H9 (cell line): ENCODE data around the gene KCNAB1. TPM values are rescaled to one million over a fixed set of nuclear protein-coding genes. Genes with fewer than 3 reads are reported as not detected.

ENCODE experiments used
- DNase-seq: peaks from one replicate; pipeline ENCODE4 v3.0.0-alpha.2; 2017
- H2AFZ ChIP-seq: one replicate; pipeline ENCODE4 v1.6.1; 2013; ENCODE audit warnings: mild to moderate bottlenecking, low read length, control low read depth, moderate library complexity
- H2AK5ac ChIP-seq: 2 replicates; pipeline ENCODE4 v1.6.1; 2013; ENCODE audit warnings: low read length, control low read depth, mixed read lengths; ENCODE audit not compliant: insufficient read length
- H2BK120ac ChIP-seq: one replicate; pipeline ENCODE4 v1.6.1; 2013; ENCODE audit warnings: low read depth, mild to moderate bottlenecking, low read length, control low read depth, inconsistent platforms; ENCODE audit not compliant: poor library complexity, severe bottlenecking
- H2BK12ac ChIP-seq: 2 replicates; pipeline ENCODE4 v1.6.1; 2013; ENCODE audit warnings: low read length, control low read depth, mixed read lengths, low read depth; ENCODE audit not compliant: insufficient read length
- H2BK15ac ChIP-seq: 2 replicates; pipeline ENCODE4 v1.6.1; 2013; ENCODE audit warnings: low read depth, low read length, control low read depth
- H2BK20ac ChIP-seq: one replicate; pipeline ENCODE4 v1.6.1; 2013; ENCODE audit warnings: low read depth, mild to moderate bottlenecking, low read length, control low read depth, inconsistent platforms; ENCODE audit not compliant: poor library complexity, severe bottlenecking
- H2BK5ac ChIP-seq: 2 replicates; pipeline ENCODE4 v1.6.1; 2013; ENCODE audit warnings: low read length, control low read depth, mixed read lengths; ENCODE audit not compliant: insufficient read length
- H3K14ac ChIP-seq: 2 replicates; pipeline ENCODE4 v1.6.1; 2013; ENCODE audit warnings: low read length, control low read depth; ENCODE audit not compliant: insufficient read depth
- H3K18ac ChIP-seq: 2 replicates; pipeline ENCODE4 v1.6.1; 2013; ENCODE audit warnings: low read depth, mild to moderate bottlenecking, mixed read lengths, low read length, control low read depth; ENCODE audit not compliant: insufficient read length
- H3K23ac ChIP-seq: 2 replicates; pipeline ENCODE4 v1.6.1; 2013; ENCODE audit warnings: low read length, control low read depth, mixed read lengths, low read depth; ENCODE audit not compliant: insufficient read length
- H3K23me2 ChIP-seq: 2 replicates; pipeline ENCODE4 v1.6.1; 2013; ENCODE audit warnings: low read depth, mild to moderate bottlenecking, mixed read lengths, low read length, control low read depth; ENCODE audit not compliant: insufficient read length, poor library complexity, severe bottlenecking
- H3K27ac ChIP-seq: 2 replicates; pipeline ENCODE4 v1.5.1; 2013; ENCODE audit warnings: low read length, control low read depth, mixed read lengths, low read depth; ENCODE audit not compliant: insufficient read length
- H3K27me3 ChIP-seq: 2 replicates; pipeline ENCODE4 v1.6.1; 2013; ENCODE audit warnings: low read length, control low read depth, inconsistent platforms; ENCODE audit not compliant: insufficient read depth
- H3K4ac ChIP-seq: 2 replicates; pipeline ENCODE4 v1.6.1; 2013; ENCODE audit warnings: low read depth, mild to moderate bottlenecking, control low read depth, inconsistent platforms, low read length, moderate library complexity
- H3K4me1 ChIP-seq: 2 replicates; pipeline ENCODE4 v1.6.1; 2013; ENCODE audit warnings: low read length, control low read depth, inconsistent platforms; ENCODE audit not compliant: insufficient read depth
- H3K4me2 ChIP-seq: 2 replicates; pipeline ENCODE4 v1.6.1; 2013; ENCODE audit warnings: low read length, control low read depth, mixed read lengths; ENCODE audit not compliant: insufficient read length, insufficient read depth
- H3K56ac ChIP-seq: 2 replicates; pipeline ENCODE4 v1.6.1; 2013; ENCODE audit warnings: low read depth, mild to moderate bottlenecking, mixed read lengths, low read length, control low read depth; ENCODE audit not compliant: insufficient read length
- H3K79me1 ChIP-seq: 2 replicates; pipeline ENCODE4 v1.6.1; 2013; ENCODE audit warnings: low read depth, mild to moderate bottlenecking, moderate library complexity, low read length, control low read depth, inconsistent platforms; ENCODE audit not compliant: insufficient read depth, poor library complexity, severe bottlenecking
- H3K79me2 ChIP-seq: 2 replicates; pipeline ENCODE4 v1.6.1; 2013; ENCODE audit warnings: low read length, control low read depth, inconsistent platforms; ENCODE audit not compliant: insufficient read depth
- H3K9ac ChIP-seq: 2 replicates; pipeline ENCODE4 v1.6.1; 2013; ENCODE audit warnings: low read length, control low read depth, mixed read lengths; ENCODE audit not compliant: insufficient read length; ENCODE audit errors: extremely low read depth
- H3K9me3 ChIP-seq: one replicate; pipeline ENCODE4 v1.6.1; 2013; ENCODE audit warnings: low read depth, low read length, inconsistent platforms; ENCODE audit not compliant: control insufficient read depth
- H3T11ph ChIP-seq: one replicate; pipeline ENCODE4 v1.6.1; 2013; ENCODE audit warnings: mild to moderate bottlenecking, low read length, control low read depth, inconsistent platforms
- H4K20me1 ChIP-seq: one replicate; pipeline ENCODE4 v1.6.1; 2013; ENCODE audit not compliant: control insufficient read depth, insufficient read length, insufficient read depth
- H4K5ac ChIP-seq: 2 replicates; pipeline ENCODE4 v1.6.1; 2013; ENCODE audit warnings: low read depth, mild to moderate bottlenecking, mixed read lengths, low read length, control low read depth; ENCODE audit not compliant: insufficient read length
- H4K8ac ChIP-seq: replicated peaks from 2 replicates; pipeline ENCODE4 v1.6.1; 2013; ENCODE audit warnings: low read length, control low read depth, mixed read lengths, low read depth; ENCODE audit not compliant: insufficient read length
- H4K91ac ChIP-seq: 2 replicates; pipeline ENCODE4 v1.6.1; 2013; ENCODE audit warnings: low read depth, mild to moderate bottlenecking, moderate library complexity, mixed read lengths, low read length, control low read depth; ENCODE audit not compliant: insufficient read length
- H3K27ac Mint-ChIP-seq, 3 experiments: 2 replicates in 2 of 3; 3 replicates in 1 of 3; pipeline ENCODE4 v1.8.0; 2020 to 2021; ENCODE audit warnings: mixed read lengths in 3 of 3, mild to moderate bottlenecking in 1 of 3, moderate library complexity in 1 of 3
- H3K27me3 Mint-ChIP-seq: 2 replicates; pipeline ENCODE4 v1.8.0; 2021; ENCODE audit warnings: low read depth, mild to moderate bottlenecking, moderate library complexity, mixed read lengths
- H3K36me3 Mint-ChIP-seq, 3 experiments: 2 replicates in 2 of 3; 3 replicates in 1 of 3; pipeline ENCODE4 v1.8.0; 2020 to 2021; ENCODE audit warnings: low read depth in 3 of 3, mixed read lengths in 3 of 3; ENCODE audit not compliant: insufficient read depth in 1 of 3
- H3K4me1 Mint-ChIP-seq, 2 experiments: 2 replicates each; pipeline ENCODE4 v1.8.0; 2020; ENCODE audit warnings: mixed read lengths in 2 of 2
- H3K4me3 Mint-ChIP-seq, 2 experiments: 2 replicates in 1 of 2; 3 replicates in 1 of 2; pipeline ENCODE4 v1.8.0; 2020 to 2021; ENCODE audit warnings: mild to moderate bottlenecking in 2 of 2, mixed read lengths in 2 of 2, moderate library complexity in 1 of 2
- H3K9me3 Mint-ChIP-seq, 2 experiments: 2 replicates in 1 of 2; 3 replicates in 1 of 2; pipeline ENCODE4 v1.8.0; 2020; ENCODE audit warnings: mild to moderate bottlenecking in 2 of 2, mixed read lengths in 2 of 2, moderate library complexity in 1 of 2
- WGBS: extraction: QIAGEN DNeasy Blood & Tissue Kit; methylation state at CpG from one replicate; pipeline ENCODE4 v1.1.7; 2013; ENCODE audit warnings: missing lambda C conversion rate, low lambda C conversion rate, mixed read lengths; ENCODE audit not compliant: insufficient read length; ENCODE audit errors: extremely low coverage; 5-methylcytosine and 5-hydroxymethylcytosine counted together
- total RNA-seq: library from RNA; stranded (reverse); gene quantifications from 2 replicates; pipeline ENCODE4 v1.2.1, GENCODE V29; 2021
- TF ChIP-seq, protein P1 (sequence below): fragments of 200-600 bp; sonication (generic); conservative IDR thresholded peaks from 3 replicates; pipeline ENCODE4 v1.8.0; 2021; ENCODE audit warnings: antibody characterized with exemption, mild to moderate bottlenecking

KCNAB1 gene
- total RNA-seq, 1 experiment from 2014 or later = 3.7 TPM

GRCh38 chr3:156184156-156184555 is 63.8 kb downstream of the KCNAB1 start:
- H2BK120ac ChIP-seq = no peak overlapping the region
- no peak overlapping the region for H2BK5ac ChIP-seq
- H2AK5ac ChIP-seq = no peak overlapping the region
- no peak overlapping the region for H3K9ac ChIP-seq
- no peak overlapping the region for H3K4ac ChIP-seq
- no peaks in the 10 kb centered on the region for H3K4me1 ChIP-seq
- no peak overlapping the region for H3K4me3 Mint-ChIP-seq
- no peaks in the 10 kb centered on the region for H3K79me1 ChIP-seq
- H3K9me3 ChIP-seq = no peaks in the 10 kb centered on the region
- no peak overlapping the region for H3K27ac Mint-ChIP-seq
- H3K36me3 Mint-ChIP-seq = no peaks in the 10 kb centered on the region
- H4K20me1 ChIP-seq = no peaks in the 10 kb centered on the region
- no peaks in the 10 kb centered on the region for H3K27me3 ChIP-seq
- H3K9me3 Mint-ChIP-seq = no peaks in the 10 kb centered on the region; a peak in 1 of 5 replicates
- no peaks in the 10 kb centered on the region for H3K23me2 ChIP-seq
- H2BK15ac ChIP-seq = no peak overlapping the region
- no peak overlapping the region for H4K5ac ChIP-seq
- no peak overlapping the region for H2BK20ac ChIP-seq
- no peak overlapping the region for H3K23ac ChIP-seq
- no peak overlapping the region for H4K91ac ChIP-seq
- H3K4me1 Mint-ChIP-seq = no peaks in the 10 kb centered on the region
- no peak overlapping the region for H4K8ac ChIP-seq
- TF ChIP-seq, protein P1, sequence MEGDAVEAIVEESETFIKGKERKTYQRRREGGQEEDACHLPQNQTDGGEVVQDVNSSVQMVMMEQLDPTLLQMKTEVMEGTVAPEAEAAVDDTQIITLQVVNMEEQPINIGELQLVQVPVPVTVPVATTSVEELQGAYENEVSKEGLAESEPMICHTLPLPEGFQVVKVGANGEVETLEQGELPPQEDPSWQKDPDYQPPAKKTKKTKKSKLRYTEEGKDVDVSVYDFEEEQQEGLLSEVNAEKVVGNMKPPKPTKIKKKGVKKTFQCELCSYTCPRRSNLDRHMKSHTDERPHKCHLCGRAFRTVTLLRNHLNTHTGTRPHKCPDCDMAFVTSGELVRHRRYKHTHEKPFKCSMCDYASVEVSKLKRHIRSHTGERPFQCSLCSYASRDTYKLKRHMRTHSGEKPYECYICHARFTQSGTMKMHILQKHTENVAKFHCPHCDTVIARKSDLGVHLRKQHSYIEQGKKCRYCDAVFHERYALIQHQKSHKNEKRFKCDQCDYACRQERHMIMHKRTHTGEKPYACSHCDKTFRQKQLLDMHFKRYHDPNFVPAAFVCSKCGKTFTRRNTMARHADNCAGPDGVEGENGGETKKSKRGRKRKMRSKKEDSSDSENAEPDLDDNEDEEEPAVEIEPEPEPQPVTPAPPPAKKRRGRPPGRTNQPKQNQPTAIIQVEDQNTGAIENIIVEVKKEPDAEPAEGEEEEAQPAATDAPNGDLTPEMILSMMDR = no peak
- no CpG with 5 or more reads among the region's 1 CpG for WGBS
- H3K18ac ChIP-seq = no peak overlapping the region
- no peak overlapping the region for H2BK12ac ChIP-seq
- no peaks in the 10 kb centered on the region for H3K79me2 ChIP-seq
- no peak overlapping the region for H3T11ph ChIP-seq
- no peak overlapping the region for H3K4me2 ChIP-seq
- no peaks in the 10 kb centered on the region; the same call in 1 of the 2 replicates for H3K27me3 Mint-ChIP-seq
- H2AFZ ChIP-seq = no peak overlapping the region
- no peak overlapping the region for H3K56ac ChIP-seq
- no peak overlapping the region for H3K14ac ChIP-seq
- H3K27ac ChIP-seq = no peak overlapping the region
- no peak for DNase-seq
